Thyroid gland (tissue), 4 donors: ENCODE measurements around the gene OMP.

Experiments used
- POLR2A ChIP-seq, 2 donors: fragments of 450-650 bp; IDR thresholded peaks; one replicate each; pipeline ENCODE4 v1.6.1; 2017; ENCODE audit warnings: antibody characterized with exemption in 2 of 2, mild to moderate bottlenecking in 2 of 2, moderate library complexity in 1 of 2
- TF ChIP-seq, protein P1 (sequence below), 6 experiments: fragments of 200-600 bp in 3 of 6; fragments of 450-650 bp in 3 of 6; sonication (generic) in 3 of 6; IDR thresholded peaks; one replicate each; pipeline ENCODE4 v1.5.1; 2016 to 2019; ENCODE audit warnings: antibody characterized with exemption in 6 of 6, mild to moderate bottlenecking in 2 of 6, inconsistent platforms in 1 of 6, moderate library complexity in 1 of 6

DNA sequence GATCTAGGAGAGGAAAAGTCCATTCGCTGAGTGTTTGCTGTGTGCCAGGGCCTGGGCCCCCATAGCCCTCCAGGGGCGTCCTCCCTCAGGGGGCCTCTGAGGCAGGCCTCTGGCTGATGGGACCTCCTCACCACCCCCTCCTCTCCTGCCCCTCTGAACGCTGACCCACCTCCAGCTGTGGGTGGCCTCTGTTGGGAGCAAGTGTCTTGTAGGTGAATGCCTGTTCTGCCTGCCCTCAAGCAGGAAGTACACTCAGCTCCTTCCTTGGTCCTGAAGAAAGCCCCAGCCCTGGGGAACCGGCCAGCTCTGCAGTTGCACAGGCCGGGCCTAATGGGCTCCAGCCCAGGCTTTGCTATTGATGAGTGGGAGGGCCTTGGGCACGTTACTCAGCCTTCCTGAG, 28.9 kb downstream of the OMP start:
- TF ChIP-seq, protein P1, sequence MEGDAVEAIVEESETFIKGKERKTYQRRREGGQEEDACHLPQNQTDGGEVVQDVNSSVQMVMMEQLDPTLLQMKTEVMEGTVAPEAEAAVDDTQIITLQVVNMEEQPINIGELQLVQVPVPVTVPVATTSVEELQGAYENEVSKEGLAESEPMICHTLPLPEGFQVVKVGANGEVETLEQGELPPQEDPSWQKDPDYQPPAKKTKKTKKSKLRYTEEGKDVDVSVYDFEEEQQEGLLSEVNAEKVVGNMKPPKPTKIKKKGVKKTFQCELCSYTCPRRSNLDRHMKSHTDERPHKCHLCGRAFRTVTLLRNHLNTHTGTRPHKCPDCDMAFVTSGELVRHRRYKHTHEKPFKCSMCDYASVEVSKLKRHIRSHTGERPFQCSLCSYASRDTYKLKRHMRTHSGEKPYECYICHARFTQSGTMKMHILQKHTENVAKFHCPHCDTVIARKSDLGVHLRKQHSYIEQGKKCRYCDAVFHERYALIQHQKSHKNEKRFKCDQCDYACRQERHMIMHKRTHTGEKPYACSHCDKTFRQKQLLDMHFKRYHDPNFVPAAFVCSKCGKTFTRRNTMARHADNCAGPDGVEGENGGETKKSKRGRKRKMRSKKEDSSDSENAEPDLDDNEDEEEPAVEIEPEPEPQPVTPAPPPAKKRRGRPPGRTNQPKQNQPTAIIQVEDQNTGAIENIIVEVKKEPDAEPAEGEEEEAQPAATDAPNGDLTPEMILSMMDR (IDR thresholded peaks at IDR 0.05): no peak
- no peak for TF ChIP-seq POLR2A (IDR thresholded peaks at IDR 0.05)
